ENCODE results near the gene MST1.

The MST1 gene

DNA sequence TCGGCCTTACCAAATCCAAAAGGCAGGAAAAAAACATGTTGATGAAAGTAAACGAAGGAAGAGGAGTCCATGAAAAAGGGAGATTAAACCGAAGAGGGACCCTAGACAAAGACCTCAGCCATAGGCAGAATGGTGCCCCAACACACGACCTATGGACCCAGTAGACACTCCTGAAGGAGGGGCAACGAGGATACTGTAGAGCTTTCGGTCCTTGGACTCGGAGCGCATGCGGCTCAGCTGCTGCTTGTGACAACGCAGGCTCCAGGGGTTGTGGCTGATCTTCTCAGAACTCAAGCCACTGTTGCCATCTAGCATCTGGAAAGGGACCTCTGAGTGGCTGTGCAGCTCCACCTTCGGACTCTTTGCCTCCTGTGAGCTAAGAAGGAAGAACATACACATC lies 43.3 kb upstream of the MST1 start:
- H3K4me3 ChIP-seq (ENCODE audit: low read length), result no peak overlapping the region
- no peak overlapping the region for H2AFZ ChIP-seq (ENCODE audit: low read depth, low read length)
- H3K9ac ChIP-seq (ENCODE audit: low read length), result no peak overlapping the region
- H3K4me1 ChIP-seq (ENCODE audit: low read length), result no peaks in the 10 kb centered on the region
- H3K27me3 ChIP-seq (ENCODE audit: low read depth, low read length), result no peaks in the 10 kb centered on the region
- no peaks in the 10 kb centered on the region for H3K79me2 ChIP-seq (ENCODE audit: low read length)
- no peak overlapping the region for H3K4me2 ChIP-seq (ENCODE audit: low read length)
- no peaks in the 10 kb centered on the region for H3K9me3 ChIP-seq (ENCODE audit: insufficient read depth, low read length)
- H3K27ac ChIP-seq (ENCODE audit: low read length), result no peak overlapping the region
- no peak for TF ChIP-seq EZH2phosphoT487 (IDR thresholded peaks at IDR 0.05; ENCODE audit: low read depth)
- TF ChIP-seq, protein P1, sequence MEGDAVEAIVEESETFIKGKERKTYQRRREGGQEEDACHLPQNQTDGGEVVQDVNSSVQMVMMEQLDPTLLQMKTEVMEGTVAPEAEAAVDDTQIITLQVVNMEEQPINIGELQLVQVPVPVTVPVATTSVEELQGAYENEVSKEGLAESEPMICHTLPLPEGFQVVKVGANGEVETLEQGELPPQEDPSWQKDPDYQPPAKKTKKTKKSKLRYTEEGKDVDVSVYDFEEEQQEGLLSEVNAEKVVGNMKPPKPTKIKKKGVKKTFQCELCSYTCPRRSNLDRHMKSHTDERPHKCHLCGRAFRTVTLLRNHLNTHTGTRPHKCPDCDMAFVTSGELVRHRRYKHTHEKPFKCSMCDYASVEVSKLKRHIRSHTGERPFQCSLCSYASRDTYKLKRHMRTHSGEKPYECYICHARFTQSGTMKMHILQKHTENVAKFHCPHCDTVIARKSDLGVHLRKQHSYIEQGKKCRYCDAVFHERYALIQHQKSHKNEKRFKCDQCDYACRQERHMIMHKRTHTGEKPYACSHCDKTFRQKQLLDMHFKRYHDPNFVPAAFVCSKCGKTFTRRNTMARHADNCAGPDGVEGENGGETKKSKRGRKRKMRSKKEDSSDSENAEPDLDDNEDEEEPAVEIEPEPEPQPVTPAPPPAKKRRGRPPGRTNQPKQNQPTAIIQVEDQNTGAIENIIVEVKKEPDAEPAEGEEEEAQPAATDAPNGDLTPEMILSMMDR (IDR thresholded peaks at IDR 0.05; ENCODE audit: low read depth, low read length), result no peak
- H3K36me3 ChIP-seq (replicated peaks; ENCODE audit: low read depth, low read length), result peaks cover 42% of the 10 kb centered on the region
- H4K20me1 ChIP-seq (ENCODE audit: insufficient read depth, low read length), result no peaks in the 10 kb centered on the region

DNA sequence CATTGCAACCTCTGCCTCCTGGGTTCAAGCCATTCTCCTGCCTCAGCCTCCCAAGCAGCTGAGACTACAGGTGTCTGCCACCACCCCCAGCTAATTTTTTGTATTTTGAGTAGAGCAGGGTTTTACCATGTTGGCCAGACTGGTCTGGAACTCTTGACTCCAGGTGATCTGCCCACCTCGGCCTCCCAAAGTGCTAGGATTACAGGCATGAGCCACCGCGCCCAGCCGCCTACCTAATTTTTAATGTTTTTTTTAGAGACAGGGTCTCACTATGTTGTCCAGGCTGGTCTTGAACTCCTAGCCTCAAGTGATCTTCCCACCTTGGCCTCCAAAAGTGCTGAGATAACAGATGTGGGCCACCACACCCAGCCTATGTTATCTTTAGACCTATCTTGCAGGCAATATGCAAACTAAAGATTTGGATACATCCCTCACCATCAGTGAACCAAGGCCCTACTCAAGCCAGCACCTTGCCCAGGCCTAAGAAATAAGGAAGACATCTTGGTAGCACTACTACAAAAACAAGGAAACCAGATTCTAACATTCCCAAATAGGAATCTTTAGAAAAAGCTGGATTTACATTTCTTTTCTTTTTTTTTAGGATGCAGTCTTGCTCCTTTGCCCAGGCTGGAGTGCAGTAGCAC lies 40.8 kb upstream of the MST1 start:
- Histone ChIP-seq H3K36me3 (replicated peaks; ENCODE audit: low read depth, low read length) (peaks cover 37% of the 10 kb centered on the region), H2AFZ (ENCODE audit: low read depth, low read length) (no peak overlapping the region), H3K27me3 (ENCODE audit: low read depth, low read length) (no peaks in the 10 kb centered on the region), H3K4me2 (ENCODE audit: low read length) (no peak overlapping the region), H3K9ac (ENCODE audit: low read length) (no peak overlapping the region), H3K9me3 (ENCODE audit: insufficient read depth, low read length) (no peaks in the 10 kb centered on the region), H3K79me2 (ENCODE audit: low read length) (no peaks in the 10 kb centered on the region), H3K4me3 (ENCODE audit: low read length) (no peak overlapping the region), H3K4me1 (ENCODE audit: low read length) (peaks cover under 1% of the 10 kb centered on the region; the same call in 1 of the 2 replicates), H3K27ac (ENCODE audit: low read length) (no peak overlapping the region), H4K20me1 (ENCODE audit: insufficient read depth, low read length) (no peaks in the 10 kb centered on the region)
- TF ChIP-seq, protein P1 (IDR thresholded peaks at IDR 0.05; ENCODE audit: low read depth, low read length), result no peak
- TF ChIP-seq EZH2phosphoT487 (IDR thresholded peaks at IDR 0.05; ENCODE audit: low read depth), result no peak

DNA sequence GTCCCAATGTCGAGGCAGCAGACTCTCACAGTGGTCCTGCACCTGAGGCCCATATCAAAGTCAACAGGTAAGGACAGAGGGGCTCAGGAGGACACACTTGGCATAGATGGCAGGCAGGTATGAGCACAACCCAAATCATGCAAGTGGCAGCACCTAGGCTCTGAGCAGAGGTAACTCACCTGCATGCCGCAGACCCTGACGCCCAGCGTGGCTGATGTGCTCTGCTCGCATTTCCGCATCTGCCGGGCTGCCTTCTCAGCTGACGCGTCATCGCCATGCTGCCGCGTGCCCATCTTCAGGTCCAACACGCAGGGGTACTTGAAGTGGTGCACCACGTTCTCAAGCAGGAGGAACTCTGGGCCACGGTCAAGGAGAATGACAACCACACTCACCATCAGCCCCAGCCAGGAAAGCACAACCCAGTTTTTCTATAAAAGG lies 38.7 kb upstream of the MST1 start:
- Histone ChIP-seq H4K20me1 (ENCODE audit: insufficient read depth, low read length) (no peaks in the 10 kb centered on the region), H2AFZ (ENCODE audit: low read depth, low read length) (no peak overlapping the region), H3K9me3 (ENCODE audit: insufficient read depth, low read length) (no peaks in the 10 kb centered on the region), H3K36me3 (replicated peaks; ENCODE audit: low read depth, low read length) (peaks cover 32% of the 10 kb centered on the region), H3K4me3 (ENCODE audit: low read length) (no peak overlapping the region), H3K27me3 (ENCODE audit: low read depth, low read length) (no peaks in the 10 kb centered on the region), H3K27ac (ENCODE audit: low read length) (no peak overlapping the region), H3K4me2 (ENCODE audit: low read length) (no peak overlapping the region), H3K79me2 (ENCODE audit: low read length) (peaks cover 8% of the 10 kb centered on the region), H3K4me1 (ENCODE audit: low read length) (peaks cover 11% of the 10 kb centered on the region), H3K9ac (ENCODE audit: low read length) (no peak overlapping the region)
- no peak for TF ChIP-seq EZH2phosphoT487 (IDR thresholded peaks at IDR 0.05; ENCODE audit: low read depth)
- TF ChIP-seq, protein P1 (IDR thresholded peaks at IDR 0.05; ENCODE audit: low read depth, low read length), result no peak

DNA sequence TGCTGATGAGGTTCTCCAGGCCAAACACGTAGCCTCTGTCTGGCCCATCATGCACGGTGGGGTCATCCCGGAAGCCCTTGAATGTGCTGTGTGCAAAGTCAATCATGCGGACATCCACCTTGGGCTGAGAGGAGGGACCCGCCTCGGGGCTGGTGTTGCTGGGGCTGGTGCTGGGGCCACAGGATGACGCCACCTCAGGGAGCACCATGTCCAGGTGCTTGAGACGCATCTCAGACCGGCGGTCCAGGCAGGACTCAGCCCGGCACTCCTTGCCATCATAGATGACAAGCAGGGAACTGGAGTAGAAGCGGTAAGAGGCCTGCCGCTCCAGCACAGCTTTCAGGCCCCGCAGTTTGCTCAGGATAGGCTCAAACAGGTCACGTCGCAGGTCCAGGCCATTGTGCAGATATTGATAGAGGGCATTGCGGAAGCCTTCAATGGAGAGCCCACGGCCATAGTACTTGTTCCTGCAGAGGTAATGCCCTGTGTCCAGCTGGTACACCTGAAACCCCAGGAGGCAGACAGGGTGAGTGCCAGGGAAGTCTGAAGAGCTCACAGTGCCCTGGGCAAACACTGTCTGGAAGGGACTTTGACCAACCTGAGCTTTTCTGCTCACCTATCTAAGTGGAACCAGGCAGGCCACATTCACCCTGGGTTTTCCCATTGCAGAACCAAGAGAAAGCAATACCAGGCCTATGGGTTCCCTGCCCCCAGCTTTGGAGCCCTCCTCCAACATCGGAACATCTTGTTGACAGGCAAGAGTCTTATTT lies 38.1 kb upstream of the MST1 start:
- H3K79me2 ChIP-seq (ENCODE audit: low read length), result peaks cover 14% of the 10 kb centered on the region
- no peaks in the 10 kb centered on the region for H4K20me1 ChIP-seq (ENCODE audit: insufficient read depth, low read length)
- TF ChIP-seq, protein P1 (IDR thresholded peaks at IDR 0.05; ENCODE audit: low read depth, low read length), result no peak
- no peak for TF ChIP-seq EZH2phosphoT487 (IDR thresholded peaks at IDR 0.05; ENCODE audit: low read depth)
- no peak overlapping the region for H2AFZ ChIP-seq (ENCODE audit: low read depth, low read length)
- no peak overlapping the region for H3K27ac ChIP-seq (ENCODE audit: low read length)
- H3K4me2 ChIP-seq (ENCODE audit: low read length), result no peak overlapping the region
- H3K4me1 ChIP-seq (ENCODE audit: low read length), result peaks cover 17% of the 10 kb centered on the region
- H3K9me3 ChIP-seq (ENCODE audit: insufficient read depth, low read length), result no peaks in the 10 kb centered on the region
- H3K4me3 ChIP-seq (ENCODE audit: low read length), result no peak overlapping the region
- H3K27me3 ChIP-seq (ENCODE audit: low read depth, low read length), result no peaks in the 10 kb centered on the region
- H3K36me3 ChIP-seq (replicated peaks; ENCODE audit: low read depth, low read length), result peaks cover 32% of the 10 kb centered on the region
- no peak overlapping the region for H3K9ac ChIP-seq (ENCODE audit: low read length)
